GM06990 (cell line): Measurements from ENCODE around the gene LPP.

ENCODE experiments used
- DNase-seq: peaks from one replicate; pipeline ENCODE4 v3.0.0-alpha.2; 2011; ENCODE audit not compliant: insufficient read length; ENCODE audit errors: extremely low read depth
- H3K27me3 ChIP-seq: replicated peaks from 2 replicates; pipeline ENCODE4 v1.6.0; 2011; ENCODE audit warnings: low read length; ENCODE audit not compliant: control insufficient read depth, insufficient read depth
- H3K36me3 ChIP-seq: 2 replicates; pipeline ENCODE4 v1.5.1; 2011; ENCODE audit warnings: low read length; ENCODE audit not compliant: control insufficient read depth, insufficient read depth
- H3K4me3 ChIP-seq: replicated peaks from 2 replicates; pipeline ENCODE4 v1.5.1; 2011; ENCODE audit warnings: low read depth, mild to moderate bottlenecking, control low read depth, low read length
- CTCF ChIP-seq: IDR thresholded peaks from 2 replicates; pipeline ENCODE4 v1.5.1; 2011; ENCODE audit warnings: low read length, control low read depth, mild to moderate bottlenecking, inconsistent platforms; ENCODE audit not compliant: insufficient read depth, poor library complexity, severe bottlenecking

The LPP gene

GRCh38 chr3:188111002-188111584, 42.9 kb upstream of the LPP start:
- Histone ChIP-seq H3K27me3 (no peaks in the 10 kb centered on the region; the same call in 1 of the 2 replicates), H3K4me3 (no peak overlapping the region), H3K36me3 (no peaks in the 10 kb centered on the region)
- no peak for TF ChIP-seq CTCF
- no peak for DNase-seq

DNA sequence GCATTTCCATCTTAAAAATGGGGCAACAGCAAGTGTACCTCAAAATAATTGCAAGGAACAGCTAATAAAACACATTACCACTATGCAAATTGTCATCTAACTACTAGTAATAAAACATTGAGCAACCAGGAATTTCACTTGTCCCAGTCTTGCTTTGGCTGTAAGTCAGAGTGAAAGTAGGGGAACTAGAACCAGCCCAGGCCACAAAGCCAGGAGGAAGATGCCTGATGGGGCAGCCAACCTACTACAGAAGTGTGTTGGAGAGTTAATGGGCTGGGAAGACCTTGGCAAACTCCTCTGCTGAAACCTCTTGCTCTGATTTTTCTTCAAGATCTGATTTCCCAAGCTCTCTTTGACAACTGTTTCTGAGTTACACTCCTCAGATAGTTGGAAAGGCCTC, 40.2 kb upstream of the LPP start:
- TF ChIP-seq CTCF: no peak
- Histone ChIP-seq H3K36me3 (no peaks in the 10 kb centered on the region), H3K27me3 (no peaks in the 10 kb centered on the region; the same call in 1 of the 2 replicates), H3K4me3 (no peak overlapping the region)
- no peak for DNase-seq

DNA sequence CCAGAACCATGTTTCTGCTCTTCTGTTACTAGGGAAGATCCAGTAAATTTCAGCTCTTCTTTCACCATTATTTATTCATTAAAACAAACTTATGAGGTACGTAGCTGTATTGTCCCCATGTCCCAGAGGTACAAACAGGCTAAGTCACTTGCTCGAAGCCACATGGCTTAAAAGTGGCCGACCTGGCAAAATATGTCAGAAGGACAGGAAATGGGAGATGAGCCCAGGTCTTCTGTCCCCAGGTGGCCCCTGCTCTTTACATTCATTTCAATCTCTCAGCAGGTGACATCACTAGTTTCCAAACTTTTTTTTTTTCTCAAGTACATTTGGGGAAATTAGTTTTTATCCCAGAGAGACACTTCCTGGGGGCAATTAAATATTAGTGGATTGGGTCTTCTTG, 34.1 kb upstream of the LPP start:
- DNase-seq: no peak
- H3K27me3 ChIP-seq: no peaks in the 10 kb centered on the region
- H3K4me3 ChIP-seq: no peak overlapping the region
- TF ChIP-seq CTCF: no peak
- no peaks in the 10 kb centered on the region for H3K36me3 ChIP-seq

GRCh38 chr3:188122571-188123169, 31.3 kb upstream of the LPP start:
- TF ChIP-seq CTCF: no peak
- Histone ChIP-seq H3K36me3 (no peaks in the 10 kb centered on the region), H3K27me3 (peaks cover 1% of the 10 kb centered on the region), H3K4me3 (no peak overlapping the region)
- no peak for DNase-seq

DNA sequence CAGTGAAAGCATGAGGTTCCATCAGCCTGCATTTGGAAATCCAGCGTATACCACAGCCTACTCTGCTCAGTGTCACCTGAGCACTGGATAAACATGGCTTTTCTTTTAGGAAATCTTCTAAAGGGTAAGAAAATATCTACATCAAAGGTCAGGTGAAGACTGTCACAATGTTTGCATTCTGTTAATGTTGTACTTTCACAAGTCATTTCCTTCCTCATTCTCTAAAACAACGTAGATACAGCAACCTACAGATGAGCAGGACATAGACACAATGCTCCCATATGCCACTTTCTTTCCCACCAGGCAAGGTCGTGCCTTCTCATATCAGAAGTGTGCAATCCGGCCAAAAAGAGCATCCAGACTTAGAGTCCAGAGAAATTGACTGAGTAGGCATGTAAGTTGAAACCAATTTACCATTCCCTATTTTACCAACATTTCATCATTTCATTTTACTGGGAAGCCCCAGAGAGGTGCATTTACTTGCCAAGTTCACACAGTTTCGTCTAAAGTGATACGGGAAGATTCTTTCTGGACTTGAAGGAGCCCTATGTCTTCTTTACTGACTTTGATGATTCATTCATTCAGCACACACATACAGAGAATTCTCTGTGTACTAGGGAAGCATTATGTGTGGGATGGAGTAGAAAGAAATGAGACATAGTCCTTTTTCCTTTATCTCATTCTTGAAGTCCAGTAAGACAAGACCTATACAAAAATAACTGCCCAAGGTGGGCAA, 30.6 kb upstream of the LPP start:
- no peaks in the 10 kb centered on the region for H3K36me3 ChIP-seq
- H3K4me3 ChIP-seq: no peak overlapping the region
- DNase-seq: no peak
- no peak for TF ChIP-seq CTCF
- peaks cover 1% of the 10 kb centered on the region for H3K27me3 ChIP-seq

GRCh38 chr3:188124184-188124583, 29.8 kb upstream of the LPP start:
- TF ChIP-seq CTCF: no peak
- H3K36me3 ChIP-seq: no peaks in the 10 kb centered on the region
- DNase-seq: no peak
- peaks cover 1% of the 10 kb centered on the region for H3K27me3 ChIP-seq
- no peak overlapping the region for H3K4me3 ChIP-seq
